Measurements from ENCODE around the gene MRPS18B.
"Not testable (repeated sequence)": the region's sequence is repeated elsewhere in the genome, so short reads cannot be mapped to it uniquely, and the experiment has no call there.

The MRPS18B gene

GRCh38 chr6:30592287-30592686, 25.4 kb upstream of the MRPS18B start:
- no peak for TF ChIP-seq CTCF (IDR thresholded peaks at IDR 0.05; ENCODE audit: low read depth, low read length, missing control alignments)
- DNase-seq (ENCODE audit: low read depth) = no peak
- H3K4me3 ChIP-seq (ENCODE audit: low read depth, low read length) = no peak overlapping the region

- peak; percentile 87 for TF ChIP-seq CTCF (IDR thresholded peaks at IDR 0.05; ENCODE audit: low read depth, low read length, missing control alignments)
- not testable (repeated sequence) for DNase-seq (ENCODE audit: low read depth); H3K4me3 ChIP-seq (ENCODE audit: low read depth, low read length)
Observed at GRCh38 chr6:30597315-30598144, 20.1 kb upstream of the MRPS18B start.

GRCh38 chr6:30598912-30599624, 18.6 kb upstream of the MRPS18B start:
- no peak overlapping the region for H3K4me3 ChIP-seq (ENCODE audit: low read depth, low read length)
- no peak for DNase-seq (ENCODE audit: low read depth)
- no peak for TF ChIP-seq CTCF (IDR thresholded peaks at IDR 0.05; ENCODE audit: low read depth, low read length, missing control alignments)

GRCh38 chr6:30599625-30600324, 17.9 kb upstream of the MRPS18B start:
- TF ChIP-seq CTCF (IDR thresholded peaks at IDR 0.05; ENCODE audit: low read depth, low read length, missing control alignments) = no peak
- DNase-seq (ENCODE audit: low read depth) = no peak
- no peak overlapping the region for H3K4me3 ChIP-seq (ENCODE audit: low read depth, low read length)

GRCh38 chr6:30600451-30600961, 17.1 kb upstream of the MRPS18B start:
- DNase-seq (ENCODE audit: low read depth) = no peak
- no peak for TF ChIP-seq CTCF (IDR thresholded peaks at IDR 0.05; ENCODE audit: low read depth, low read length, missing control alignments)

GRCh38 chr6:30601436-30601814, 16.2 kb upstream of the MRPS18B start:
- no peak for DNase-seq (ENCODE audit: low read depth)
- H3K4me3 ChIP-seq (ENCODE audit: low read depth, low read length) = no peak overlapping the region
- TF ChIP-seq CTCF (IDR thresholded peaks at IDR 0.05; ENCODE audit: low read depth, low read length, missing control alignments) = no peak

More at GRCh38 chr6:30600451-30600961, 17.1 kb upstream of the MRPS18B start:
- H3K4me3 ChIP-seq (ENCODE audit: low read depth, low read length) = no peak overlapping the region
